IgD-negative memory B cell (primary cell): ENCODE measurements around the gene RGS2. TPM values are rescaled to one million over a fixed set of nuclear protein-coding genes. Genes with fewer than 3 reads are reported as not detected.
A peak's percentile ranks its signal among the peaks of the same experiment; 100 is the strongest.

Experiments
- H3K27ac Mint-ChIP-seq, 3 donors: one replicate each; pipeline ENCODE4 v1.8.0; 2020 to 2022; ENCODE audit warnings: mild to moderate bottlenecking in 3 of 3, mixed read lengths in 3 of 3, moderate library complexity in 1 of 3
- H3K27me3 Mint-ChIP-seq: one replicate; pipeline ENCODE4 v1.8.0; 2021; ENCODE audit warnings: mixed read lengths
- H3K36me3 Mint-ChIP-seq: one replicate; pipeline ENCODE4 v1.8.0; 2020; ENCODE audit warnings: mild to moderate bottlenecking, mixed read lengths
- H3K4me1 Mint-ChIP-seq, 3 donors: one replicate each; pipeline ENCODE4 v1.8.0; 2020 to 2022; ENCODE audit warnings: mixed read lengths in 3 of 3, mild to moderate bottlenecking in 1 of 3
- H3K4me3 Mint-ChIP-seq, 4 donors: one replicate each; pipeline ENCODE4 v1.8.0; 2020 to 2022; ENCODE audit warnings: mild to moderate bottlenecking in 4 of 4, mixed read lengths in 4 of 4, moderate library complexity in 3 of 4
- H3K9me3 Mint-ChIP-seq, 3 donors: one replicate each; pipeline ENCODE4 v1.8.0; 2020 to 2021; ENCODE audit warnings: mixed read lengths in 3 of 3, mild to moderate bottlenecking in 1 of 3
- polyA plus RNA-seq: library from polyadenylated mRNA; unstranded; fragments of 300-500 nt; fragmentation: Illumina TruSeq; gene quantifications from one replicate; pipeline ENCODE4 v1.2.3, GENCODE V29; 2021

Gene RGS2
- polyA plus RNA-seq, 1 donor from 2014 or later, result 244 TPM

DNA sequence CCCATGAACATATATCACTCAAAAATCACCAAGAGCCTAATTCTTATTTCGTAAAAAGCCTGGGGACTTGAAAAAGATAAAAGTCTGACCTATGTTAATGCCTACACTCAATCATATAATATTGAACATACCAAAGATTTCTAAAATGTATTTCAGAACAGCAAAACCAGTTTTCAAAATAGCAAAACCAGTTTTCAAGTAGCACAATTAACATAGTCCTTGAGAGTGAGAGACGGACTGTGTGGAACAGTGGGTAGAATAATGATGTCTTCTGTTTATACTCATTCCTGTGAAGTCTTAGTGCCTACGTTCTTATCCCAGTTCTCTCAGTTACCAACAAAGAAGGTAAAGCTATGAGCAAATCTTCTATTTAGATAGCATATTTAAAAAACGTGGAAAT lies 22.3 kb upstream of the RGS2 start:
- no peak overlapping the region for H3K4me3 Mint-ChIP-seq
- H3K36me3 Mint-ChIP-seq, result no peaks in the 10 kb centered on the region
- peaks cover 6% of the 10 kb centered on the region for H3K27me3 Mint-ChIP-seq
- no peak overlapping the region for H3K27ac Mint-ChIP-seq
- H3K9me3 Mint-ChIP-seq, result peaks cover 0 to 3% (median under 1%) of the 10 kb centered on the region in 3 donors
- H3K4me1 Mint-ChIP-seq, result no peaks in the 10 kb centered on the region

- Mint-ChIP-seq H3K4me1 (no peaks in the 10 kb centered on the region), H3K9me3 (peaks cover 0 to 3% (median 0%) of the 10 kb centered on the region in 3 donors), H3K4me3 (no peak overlapping the region), H3K27me3 (no peaks in the 10 kb centered on the region), H3K36me3 (no peaks in the 10 kb centered on the region), H3K27ac (no peak overlapping the region)
Observed at GRCh38 chr1:192787914-192788585, 20.8 kb upstream of the RGS2 start.

GRCh38 chr1:192789871-192790270 lies 19.0 kb upstream of the RGS2 start:
- Mint-ChIP-seq H3K36me3 (no peaks in the 10 kb centered on the region), H3K4me3 (no peak overlapping the region), H3K4me1 (no peaks in the 10 kb centered on the region), H3K27me3 (no peaks in the 10 kb centered on the region), H3K27ac (no peak overlapping the region), H3K9me3 (peaks cover 0 to 3% (median 0%) of the 10 kb centered on the region in 3 donors)

- Mint-ChIP-seq H3K4me3 (no peak overlapping the region), H3K27me3 (no peaks in the 10 kb centered on the region), H3K9me3 (peaks cover 0 to 3% (median 0%) of the 10 kb centered on the region in 3 donors), H3K27ac (no peak overlapping the region), H3K4me1 (peaks cover 0 to 2% (median 0%) of the 10 kb centered on the region in 3 donors), H3K36me3 (no peaks in the 10 kb centered on the region)
Observed at GRCh38 chr1:192792628-192793027, 16.2 kb upstream of the RGS2 start.

DNA sequence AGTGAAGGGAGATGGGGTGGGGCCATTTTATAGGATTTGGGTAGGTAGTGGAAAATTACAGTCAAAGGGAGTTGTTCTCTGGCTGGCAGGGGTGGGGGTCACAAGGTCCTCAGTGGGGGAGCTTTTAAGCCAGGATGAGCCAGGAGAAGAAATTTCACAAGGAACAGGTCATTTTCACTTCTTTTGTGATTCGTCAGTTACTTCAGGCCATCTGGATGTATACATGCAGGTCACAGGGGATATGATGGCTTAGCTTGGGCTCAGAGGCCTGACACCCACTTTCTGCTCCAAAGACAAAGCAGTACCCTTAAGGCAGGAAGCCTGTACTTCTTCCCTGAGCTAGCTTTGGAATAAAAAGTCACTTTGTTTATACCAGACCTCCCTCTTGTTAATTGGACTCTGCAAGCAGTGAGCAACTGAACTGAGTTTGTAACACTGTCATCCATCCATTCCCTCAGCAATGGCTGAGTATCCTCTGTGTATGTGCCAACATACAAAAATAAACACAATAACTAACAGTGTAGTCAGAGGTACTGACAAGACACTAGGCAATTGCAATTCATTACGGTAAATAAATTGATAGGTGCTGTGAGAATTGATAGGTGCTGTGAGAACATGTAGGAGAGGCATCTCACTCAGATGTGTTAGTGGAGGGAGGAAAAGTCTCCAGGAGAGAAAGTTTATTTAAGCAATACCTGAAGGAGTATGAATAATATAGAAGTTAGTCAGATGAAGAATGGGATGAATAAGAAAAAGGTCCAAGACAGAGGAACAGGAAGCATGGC lies 14.7 kb upstream of the RGS2 start:
- H3K4me3 Mint-ChIP-seq, result peak overlapping the region in 1 of 4 donors; percentile 53
- no peaks in the 10 kb centered on the region for H3K36me3 Mint-ChIP-seq
- no peak overlapping the region for H3K27ac Mint-ChIP-seq
- H3K4me1 Mint-ChIP-seq, result peaks cover 0 to 2% (median 0%) of the 10 kb centered on the region in 3 donors
- no peaks in the 10 kb centered on the region for H3K27me3 Mint-ChIP-seq
- peaks cover 0 to 3% (median 0%) of the 10 kb centered on the region in 3 donors for H3K9me3 Mint-ChIP-seq

DNA sequence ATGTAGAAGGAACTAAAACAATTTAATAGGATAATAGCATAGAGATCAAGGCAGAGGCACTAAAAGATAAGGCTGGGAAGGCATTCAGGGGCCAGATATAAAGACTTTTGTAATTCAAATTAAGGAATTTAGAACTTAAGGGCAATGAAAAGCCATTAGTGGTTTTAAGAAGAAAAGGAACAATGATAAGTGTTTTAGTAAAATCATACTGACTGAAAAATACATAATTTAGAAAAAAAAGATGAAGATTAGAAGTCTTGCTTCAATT lies 14.1 kb upstream of the RGS2 start:
- peak overlapping the region in 1 of 4 donors; percentile 53 for H3K4me3 Mint-ChIP-seq
- H3K4me1 Mint-ChIP-seq, result peaks cover 0 to 2% (median 0%) of the 10 kb centered on the region in 3 donors
- no peaks in the 10 kb centered on the region for H3K36me3 Mint-ChIP-seq
- no peaks in the 10 kb centered on the region for H3K27me3 Mint-ChIP-seq
- no peak overlapping the region for H3K27ac Mint-ChIP-seq
- H3K9me3 Mint-ChIP-seq, result peaks cover 0 to 3% (median 0%) of the 10 kb centered on the region in 3 donors

DNA sequence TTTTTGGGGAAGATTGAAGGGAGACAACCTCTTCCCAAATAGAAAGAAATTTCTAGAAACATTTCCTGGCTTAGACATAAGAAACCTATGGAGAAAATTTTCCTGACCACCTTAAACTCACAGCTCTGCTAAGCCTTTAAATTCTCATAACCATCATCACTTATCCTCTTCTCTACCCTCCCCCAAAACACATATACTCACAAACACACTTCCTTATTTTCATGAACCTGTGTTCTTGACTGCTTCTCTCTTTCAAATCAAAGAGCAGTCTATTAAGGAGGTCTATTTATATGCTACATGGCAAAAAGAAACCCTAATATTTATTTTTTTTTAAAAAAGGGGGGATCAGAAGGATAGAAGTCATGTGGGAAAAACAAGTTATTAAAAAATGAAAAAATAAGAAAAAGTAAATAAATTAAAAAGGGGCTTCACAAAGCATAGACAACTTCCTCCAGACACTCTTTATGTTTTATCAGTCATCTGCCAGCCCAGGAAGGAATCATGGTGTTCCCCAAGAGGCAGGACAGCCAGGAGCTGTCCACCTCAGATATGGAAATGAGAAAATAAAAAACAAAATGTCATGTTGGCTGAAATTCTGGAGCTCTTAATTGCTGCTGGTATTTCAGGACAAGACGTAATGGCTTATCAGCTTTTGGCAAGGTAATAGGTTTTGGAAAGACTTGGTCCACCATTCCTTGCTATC lies 12.8 kb upstream of the RGS2 start:
- Mint-ChIP-seq H3K27ac (no peak overlapping the region), H3K4me3 (no peak overlapping the region), H3K4me1 (peaks cover 0 to 2% (median 0%) of the 10 kb centered on the region in 3 donors), H3K9me3 (peaks cover 0 to 3% (median 0%) of the 10 kb centered on the region in 3 donors), H3K36me3 (no peaks in the 10 kb centered on the region), H3K27me3 (no peaks in the 10 kb centered on the region)

- H3K9me3 Mint-ChIP-seq, result no peaks in the 10 kb centered on the region
- H3K36me3 Mint-ChIP-seq, result no peaks in the 10 kb centered on the region
- no peak overlapping the region for H3K4me3 Mint-ChIP-seq
- H3K4me1 Mint-ChIP-seq, result peaks cover 0 to 2% (median 0%) of the 10 kb centered on the region in 3 donors
- no peaks in the 10 kb centered on the region for H3K27me3 Mint-ChIP-seq
- no peak overlapping the region for H3K27ac Mint-ChIP-seq
Observed at GRCh38 chr1:192797143-192797542, 11.7 kb upstream of the RGS2 start.

- no peak overlapping the region for H3K27ac Mint-ChIP-seq
- H3K36me3 Mint-ChIP-seq, result no peaks in the 10 kb centered on the region
- no peaks in the 10 kb centered on the region for H3K27me3 Mint-ChIP-seq
- no peaks in the 10 kb centered on the region for H3K9me3 Mint-ChIP-seq
- no peak overlapping the region for H3K4me3 Mint-ChIP-seq
- peaks cover 0 to 2% (median 0%) of the 10 kb centered on the region in 3 donors for H3K4me1 Mint-ChIP-seq
Observed at GRCh38 chr1:192797891-192798290, 10.9 kb upstream of the RGS2 start.

DNA sequence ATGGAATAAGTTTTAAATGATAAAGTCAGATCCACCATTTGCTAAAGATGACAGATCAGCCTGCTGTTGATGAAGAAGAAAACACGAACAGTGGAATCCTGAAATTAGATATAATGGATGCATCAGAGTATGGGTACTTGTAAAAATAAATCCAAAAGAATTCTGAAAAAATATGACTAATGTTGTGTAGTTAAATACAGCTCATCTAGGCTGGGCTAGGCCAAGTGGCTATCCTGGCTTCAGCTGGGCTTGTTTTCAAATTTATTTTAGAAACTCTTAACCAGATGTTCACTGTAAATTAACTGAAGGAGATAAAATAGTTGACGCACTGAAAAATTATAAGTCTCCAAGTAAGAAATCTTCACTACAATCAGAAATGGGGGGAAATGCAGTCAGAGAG lies 7.4 kb upstream of the RGS2 start:
- Mint-ChIP-seq H3K27me3 (no peaks in the 10 kb centered on the region), H3K36me3 (no peaks in the 10 kb centered on the region), H3K4me3 (no peak overlapping the region), H3K9me3 (no peaks in the 10 kb centered on the region), H3K27ac (no peak overlapping the region), H3K4me1 (peaks cover 0 to 4% (median 0%) of the 10 kb centered on the region in 3 donors)

DNA sequence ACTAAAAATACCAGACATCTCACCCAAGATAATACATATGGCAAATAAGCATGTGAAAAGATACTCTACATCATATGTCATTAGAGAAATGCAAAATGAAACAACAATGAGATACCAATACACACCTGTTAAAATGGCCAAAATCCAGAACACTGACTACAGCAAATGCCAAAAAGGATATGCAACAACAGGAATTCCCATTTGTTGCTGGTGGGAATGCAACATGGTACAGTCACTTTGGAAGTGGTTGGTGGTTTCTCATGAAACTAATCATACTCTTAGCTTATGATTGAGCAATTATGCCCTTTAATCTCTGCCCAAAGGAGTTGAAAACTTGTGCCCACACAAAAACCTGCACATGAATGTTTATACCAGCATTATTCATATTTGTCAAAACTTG lies 6.4 kb upstream of the RGS2 start:
- no peak overlapping the region for H3K4me3 Mint-ChIP-seq
- no peaks in the 10 kb centered on the region for H3K27me3 Mint-ChIP-seq
- H3K9me3 Mint-ChIP-seq, result no peaks in the 10 kb centered on the region
- H3K36me3 Mint-ChIP-seq, result no peaks in the 10 kb centered on the region
- H3K4me1 Mint-ChIP-seq, result peaks cover 7 to 10% (median 7%) of the 10 kb centered on the region in 3 donors
- no peak overlapping the region for H3K27ac Mint-ChIP-seq

GRCh38 chr1:192803501-192803900 lies 5.3 kb upstream of the RGS2 start:
- no peaks in the 10 kb centered on the region for H3K36me3 Mint-ChIP-seq
- no peaks in the 10 kb centered on the region for H3K9me3 Mint-ChIP-seq
- H3K4me3 Mint-ChIP-seq, result no peak overlapping the region
- no peak overlapping the region for H3K27ac Mint-ChIP-seq
- peaks cover 14 to 19% (median 17%) of the 10 kb centered on the region in 3 donors for H3K4me1 Mint-ChIP-seq
- no peaks in the 10 kb centered on the region for H3K27me3 Mint-ChIP-seq

DNA sequence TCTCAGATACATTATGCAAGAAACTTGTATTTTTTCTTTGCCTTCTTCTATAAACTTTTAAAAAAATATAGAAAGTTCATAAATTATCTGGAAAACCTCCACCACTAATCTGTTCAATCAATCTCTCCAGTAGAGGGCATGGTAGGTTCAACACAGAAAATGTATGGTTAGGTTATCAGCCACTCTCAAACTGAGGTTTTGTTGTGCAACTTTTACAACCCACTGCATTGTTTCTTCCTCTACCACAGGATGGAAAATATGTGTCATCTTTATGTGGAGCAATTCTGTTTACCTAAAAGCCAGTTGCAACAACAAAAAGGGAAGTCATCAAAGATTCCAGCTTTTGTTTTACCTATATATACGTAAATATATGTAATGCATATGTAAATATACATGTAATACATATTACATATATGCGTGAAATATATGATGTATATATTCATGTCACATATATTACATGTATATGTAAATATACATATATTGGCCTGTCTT lies 3.0 kb upstream of the RGS2 start:
- Mint-ChIP-seq H3K27ac (peak overlapping the region in 1 of 3 donors; percentile 7), H3K9me3 (no peaks in the 10 kb centered on the region), H3K4me3 (peak overlapping the region in 1 of 4 donors; percentile 10), H3K4me1 (peaks cover 30 to 32% (median 32%) of the 10 kb centered on the region in 3 donors), H3K36me3 (no peaks in the 10 kb centered on the region), H3K27me3 (no peaks in the 10 kb centered on the region)

GRCh38 chr1:192807211-192808162 lies 1.4 kb upstream of the RGS2 start:
- peaks cover 4% of the 10 kb centered on the region for H3K36me3 Mint-ChIP-seq
- H3K9me3 Mint-ChIP-seq, result no peaks in the 10 kb centered on the region
- H3K4me1 Mint-ChIP-seq, result peaks cover 30 to 32% (median 32%) of the 10 kb centered on the region in 3 donors
- H3K27me3 Mint-ChIP-seq, result no peaks in the 10 kb centered on the region
- H3K27ac Mint-ChIP-seq, result peak overlapping the region; percentile 87 to 98 (median 94)
- peak overlapping the region; percentile 95 to 99 (median 96) for H3K4me3 Mint-ChIP-seq
